KOPT-K1 (cell line): ENCODE results near the gene CEP152.

Source experiments
- H3K27ac ChIP-seq: fragments of 200-600 bp; sonication (generic); 2 replicates; pipeline ENCODE4 v1.5.1; 2016; ENCODE audit warnings: antibody characterized with exemption, mild to moderate bottlenecking, low read depth, low read length; ENCODE audit not compliant: poor library complexity, severe bottlenecking
- H3K36me3 ChIP-seq: fragments of 200-600 bp; sonication (generic); 2 replicates; pipeline ENCODE4 v1.5.1; 2017; ENCODE audit warnings: antibody characterized with exemption, mild to moderate bottlenecking, low read length, moderate library complexity; ENCODE audit not compliant: insufficient read depth
- H3K9me3 ChIP-seq: fragments of 200-600 bp; sonication (generic); 2 replicates; pipeline ENCODE4 v1.5.1; 2017; ENCODE audit warnings: antibody characterized with exemption, low read length, mild to moderate bottlenecking; ENCODE audit not compliant: insufficient read depth, poor library complexity, severe bottlenecking

Gene CEP152

GRCh38 chr15:48761393-48762158 lies 49.3 kb downstream of the CEP152 start:
- H3K36me3 ChIP-seq = peaks cover 95% of the 10 kb centered on the region
- H3K27ac ChIP-seq = no peak overlapping the region
- H3K9me3 ChIP-seq = no peaks in the 10 kb centered on the region

- no peak overlapping the region for H3K27ac ChIP-seq
- peaks cover 94% of the 10 kb centered on the region for H3K36me3 ChIP-seq
- no peaks in the 10 kb centered on the region for H3K9me3 ChIP-seq
These were observed 50.9 kb downstream of the CEP152 start for GRCh38 chr15:48759921-48760320.

DNA sequence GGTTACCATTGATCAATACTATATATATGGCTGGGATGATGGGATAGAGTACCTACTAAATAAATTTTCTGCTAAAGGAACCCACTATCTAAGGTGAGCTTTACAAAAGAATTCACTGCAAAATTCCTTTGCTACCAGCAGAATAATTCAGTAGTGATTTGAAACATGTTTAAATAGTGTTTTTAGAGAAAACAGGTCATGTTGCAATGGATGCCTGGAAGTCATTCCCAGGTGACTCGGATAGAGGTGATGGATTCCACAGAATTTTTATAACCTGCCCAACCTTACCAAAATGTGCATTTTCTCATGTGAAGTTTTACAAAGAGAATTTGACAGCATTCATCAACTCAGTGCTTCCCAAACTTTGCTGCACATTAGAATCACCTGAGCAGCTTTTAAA lies 53.2 kb downstream of the CEP152 start:
- no peak overlapping the region for H3K27ac ChIP-seq
- H3K36me3 ChIP-seq = peaks cover 93% of the 10 kb centered on the region
- H3K9me3 ChIP-seq = no peaks in the 10 kb centered on the region

DNA sequence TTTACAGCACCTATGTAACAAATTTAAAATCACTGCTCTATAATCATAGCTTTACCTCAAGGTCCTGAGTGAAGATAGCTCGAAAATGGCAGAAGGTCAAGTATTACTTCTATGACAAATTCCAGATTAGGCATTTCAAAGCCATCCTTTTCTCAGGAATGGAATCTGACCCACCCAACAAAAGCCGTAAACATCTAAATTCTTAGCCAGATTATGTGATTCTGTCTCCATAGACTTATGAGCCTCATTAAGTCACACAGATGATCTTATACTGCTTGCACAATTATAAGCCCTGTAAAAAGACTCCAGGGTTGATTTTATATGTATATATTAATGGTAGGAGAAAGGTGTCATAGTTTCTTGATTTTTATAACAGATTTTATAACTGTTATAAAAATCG lies 56.9 kb downstream of the CEP152 start:
- H3K36me3 ChIP-seq = peaks cover 91% of the 10 kb centered on the region
- no peak overlapping the region for H3K27ac ChIP-seq
- no peaks in the 10 kb centered on the region for H3K9me3 ChIP-seq

DNA sequence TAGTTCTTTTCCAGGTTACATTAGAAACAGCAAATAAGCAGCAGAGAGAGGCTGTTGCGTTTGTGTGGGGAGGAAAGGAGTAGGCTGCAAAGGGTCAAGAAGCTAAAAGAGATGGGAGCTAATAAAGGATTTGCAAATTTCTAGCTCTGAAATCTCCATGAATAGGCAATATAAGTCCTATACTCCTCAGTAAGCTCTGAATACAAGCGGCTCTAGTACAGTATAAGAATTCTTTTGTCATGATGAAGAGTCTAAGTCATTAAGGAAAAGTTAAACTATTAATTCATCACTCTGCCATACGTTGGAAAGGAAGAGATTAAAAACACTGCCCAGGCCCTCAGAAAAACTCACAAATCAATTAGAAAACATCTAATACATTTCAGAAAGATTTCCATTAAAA lies 59.3 kb downstream of the CEP152 start:
- Histone ChIP-seq H3K9me3 (no peaks in the 10 kb centered on the region), H3K27ac (no peak overlapping the region), H3K36me3 (peaks cover 91% of the 10 kb centered on the region)

- Histone ChIP-seq H3K27ac (no peak overlapping the region), H3K36me3 (peaks cover 88% of the 10 kb centered on the region), H3K9me3 (no peaks in the 10 kb centered on the region)
These were observed 62.3 kb downstream of the CEP152 start for GRCh38 chr15:48748535-48748934.

DNA sequence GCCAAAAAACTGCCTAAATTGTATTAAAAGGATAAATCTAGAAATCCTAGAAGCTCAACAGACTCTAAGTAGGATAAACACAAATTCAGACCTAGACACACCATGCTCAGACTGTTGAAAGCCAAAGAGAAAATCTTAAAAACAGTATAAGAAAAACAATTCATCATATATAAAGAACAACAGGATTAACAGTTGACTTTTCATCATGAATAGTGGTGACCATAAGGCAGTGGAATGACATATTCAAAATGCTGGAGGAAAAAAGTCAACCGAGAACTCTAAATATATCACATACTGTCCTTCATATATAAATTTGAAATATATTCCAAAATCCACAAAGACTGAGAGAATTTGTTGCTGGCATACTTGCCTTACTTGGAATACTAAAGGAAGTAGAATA lies 77.3 kb downstream of the CEP152 start:
- peaks cover 56% of the 10 kb centered on the region for H3K36me3 ChIP-seq
- H3K9me3 ChIP-seq = no peaks in the 10 kb centered on the region
- H3K27ac ChIP-seq = no peak overlapping the region

DNA sequence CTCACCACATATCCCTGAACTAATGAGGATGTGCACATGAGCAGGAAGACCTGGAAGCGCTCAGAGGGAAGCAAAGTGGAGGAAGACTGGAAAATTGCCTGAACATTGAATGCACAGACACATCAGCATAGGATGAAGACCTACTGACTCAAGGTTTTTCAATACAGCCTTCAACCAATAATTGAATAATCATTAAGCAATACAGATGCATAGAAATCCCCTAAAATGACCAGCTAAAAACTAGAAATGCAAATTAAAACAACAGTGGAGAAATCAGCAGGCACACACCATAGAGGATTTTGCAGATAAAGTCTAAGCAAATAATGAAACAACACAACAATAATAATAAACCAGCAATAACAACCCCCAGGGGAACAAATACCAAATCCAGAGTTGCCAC lies 80.4 kb downstream of the CEP152 start:
- Histone ChIP-seq H3K36me3 (peaks cover 53% of the 10 kb centered on the region), H3K27ac (no peak overlapping the region), H3K9me3 (no peaks in the 10 kb centered on the region)

DNA sequence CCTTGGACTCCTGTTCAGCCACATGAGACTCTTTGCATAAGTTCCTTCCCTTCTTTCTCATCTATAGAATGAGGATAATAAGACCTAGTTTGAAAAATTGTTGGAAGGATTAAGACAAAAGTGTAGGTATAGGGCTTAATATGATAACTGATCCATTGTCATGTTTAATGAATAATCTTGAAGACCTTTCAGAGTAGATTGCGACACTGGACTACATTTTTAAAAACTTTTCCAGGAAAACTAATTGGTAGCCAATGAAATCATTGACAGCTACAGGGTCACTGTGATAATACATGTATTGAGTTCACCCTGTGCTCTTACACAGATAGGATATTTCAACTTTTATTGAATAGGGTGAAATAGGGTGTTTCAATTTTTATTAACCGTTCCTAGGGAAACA lies 86.9 kb downstream of the CEP152 start:
- Histone ChIP-seq H3K36me3 (peaks cover 35% of the 10 kb centered on the region), H3K27ac (no peak overlapping the region), H3K9me3 (no peaks in the 10 kb centered on the region)

DNA sequence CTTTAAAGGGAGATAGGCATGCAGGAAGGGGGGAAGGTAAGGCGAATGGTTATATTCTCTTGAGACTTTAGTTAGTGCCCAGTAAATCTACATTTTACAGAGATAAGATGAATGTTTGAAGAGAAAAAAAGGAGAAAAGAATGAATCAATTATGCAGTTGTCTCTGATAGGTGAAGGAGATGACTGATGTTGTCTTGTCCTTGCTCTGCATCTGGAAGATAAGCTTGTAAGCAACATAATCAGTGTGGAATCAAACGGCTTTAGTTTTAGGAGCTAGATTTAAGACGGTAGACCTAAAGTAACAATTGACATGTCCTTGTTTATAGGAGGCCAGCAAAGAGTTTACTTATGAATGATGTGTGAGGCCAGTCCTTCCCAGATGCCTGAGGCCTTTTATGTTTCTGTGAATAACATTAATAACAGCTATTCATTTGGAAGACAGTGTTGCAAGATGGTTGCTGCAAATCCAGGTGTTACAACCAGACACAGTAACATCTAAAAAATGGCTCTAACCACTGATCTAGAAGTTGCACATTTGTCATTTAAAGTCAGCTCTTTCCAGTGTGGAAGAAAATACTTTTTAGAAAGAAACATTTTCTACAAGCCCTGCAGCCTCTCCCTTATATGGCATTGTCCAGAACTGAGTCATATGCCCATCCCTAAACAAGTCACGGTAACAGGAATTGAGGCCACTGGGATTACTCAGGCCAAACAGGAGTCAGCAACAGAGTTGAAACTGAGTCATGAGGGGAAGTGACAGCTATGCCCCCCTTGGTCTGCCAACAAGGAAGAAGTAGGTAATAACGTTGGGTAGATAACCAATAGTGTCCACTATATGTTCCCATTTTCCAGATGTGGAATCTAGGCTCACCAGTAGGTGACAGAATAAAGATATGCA lies 87.9 kb downstream of the CEP152 start:
- Histone ChIP-seq H3K9me3 (no peaks in the 10 kb centered on the region), H3K36me3 (peaks cover 25% of the 10 kb centered on the region), H3K27ac (no peak overlapping the region)

- H3K27ac ChIP-seq = no peak overlapping the region
- H3K36me3 ChIP-seq = peaks cover 16% of the 10 kb centered on the region
- H3K9me3 ChIP-seq = peaks cover 8% of the 10 kb centered on the region
These were observed 89.6 kb downstream of the CEP152 start for GRCh38 chr15:48721061-48721810.

GRCh38 chr15:48720646-48721045 lies 90.2 kb downstream of the CEP152 start:
- Histone ChIP-seq H3K27ac (no peak overlapping the region), H3K36me3 (peaks cover 20% of the 10 kb centered on the region), H3K9me3 (peaks cover 14% of the 10 kb centered on the region)

- no peak overlapping the region for H3K27ac ChIP-seq
- peaks cover 27% of the 10 kb centered on the region for H3K36me3 ChIP-seq
- peaks cover 19% of the 10 kb centered on the region for H3K9me3 ChIP-seq
These were observed 91.2 kb downstream of the CEP152 start for GRCh38 chr15:48719668-48720067.

DNA sequence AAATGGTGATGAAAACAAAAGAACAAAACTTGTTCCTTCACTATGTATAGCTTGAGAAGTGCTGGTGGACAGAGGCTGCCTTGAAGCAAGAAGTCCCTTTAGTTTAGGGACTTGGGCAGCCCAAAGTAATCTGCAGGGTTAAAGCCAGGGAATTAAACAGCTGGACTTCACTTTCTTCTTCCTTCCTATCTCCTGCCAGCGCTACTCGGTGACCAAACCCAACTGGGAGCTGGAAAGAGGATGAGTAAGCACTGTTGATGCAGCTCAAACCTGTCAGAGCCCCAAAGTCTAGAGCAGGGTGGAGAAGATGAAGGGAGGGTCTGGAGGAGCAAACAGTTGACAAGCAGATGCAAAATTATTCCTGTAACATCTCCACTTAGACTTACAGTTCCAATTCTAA lies 92.2 kb downstream of the CEP152 start:
- Histone ChIP-seq H3K27ac (no peak overlapping the region), H3K36me3 (peaks cover 20% of the 10 kb centered on the region), H3K9me3 (peaks cover 19% of the 10 kb centered on the region)

DNA sequence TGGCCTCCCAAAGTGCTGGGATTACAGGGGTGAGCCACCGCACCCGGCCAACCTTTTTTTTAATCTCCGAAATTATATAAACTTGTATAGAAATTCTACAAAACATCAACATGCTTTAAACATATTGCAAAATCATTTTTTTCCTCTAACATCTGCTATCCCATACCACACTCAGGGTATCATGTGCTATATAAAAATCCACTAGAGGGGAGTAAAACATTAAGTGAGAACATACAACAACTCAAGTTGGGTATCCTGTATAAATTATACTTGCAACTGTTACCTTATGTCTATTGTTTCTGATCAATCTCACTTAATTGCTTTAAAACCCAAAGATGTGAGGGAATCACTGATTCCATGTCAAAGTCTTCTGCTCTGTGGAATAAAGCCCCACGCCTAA lies 93.4 kb downstream of the CEP152 start:
- peaks cover 19% of the 10 kb centered on the region for H3K9me3 ChIP-seq
- H3K27ac ChIP-seq = no peak overlapping the region
- H3K36me3 ChIP-seq = peaks cover 18% of the 10 kb centered on the region
